Prostate gland (tissue), 2 donors: ENCODE data around the gene LDB1. TPM values are rescaled to one million over a fixed set of nuclear protein-coding genes. Genes with fewer than 3 reads are reported as not detected.

Source experiments
- DNase-seq: peaks from one replicate; pipeline ENCODE4 v3.0.0-alpha.2; 2019; ENCODE audit warnings: low spot score
- H3K27ac ChIP-seq, 2 donors: fragments of 200-600 bp; sonication (generic); 2 replicates each; pipeline ENCODE4 v1.5.1; 2017 to 2019
- H3K27me3 ChIP-seq: fragments of 200-600 bp; sonication (generic); replicated peaks from 2 replicates; pipeline ENCODE4 v1.5.1; 2019; ENCODE audit not compliant: insufficient read depth
- H3K36me3 ChIP-seq, 2 donors: fragments of 200-600 bp; sonication (generic); 1 replicate in 1 of 2; 2 replicates in 1 of 2; pipeline versions ENCODE4 v1.5.1 to v1.8.1; 2017 to 2019
- H3K4me1 ChIP-seq: fragments of 200-600 bp; sonication (generic); replicated peaks from 2 replicates; pipeline ENCODE4 v1.5.1; 2019
- H3K4me3 ChIP-seq, 2 donors: fragments of 200-600 bp; sonication (generic); 2 replicates each; pipeline ENCODE4 v1.5.1; 2017 to 2019
- H3K9me3 ChIP-seq: fragments of 200-600 bp; sonication (generic); 2 replicates; pipeline ENCODE4 v1.5.1; 2017
- CTCF ChIP-seq, 4 experiments: fragments of 200-600 bp in 2 of 4; fragments of 450-650 bp in 2 of 4; sonication (generic) in 2 of 4; IDR thresholded peaks; 1 replicate in 3 of 4; 2 replicates in 1 of 4; pipeline ENCODE4 v1.5.1; 2016 to 2019; ENCODE audit warnings: antibody characterized with exemption in 4 of 4, mild to moderate bottlenecking in 2 of 4, moderate library complexity in 2 of 4
- POLR2A ChIP-seq: fragments of 450-650 bp; IDR thresholded peaks from one replicate; pipeline ENCODE4 v1.6.1; 2016; ENCODE audit warnings: antibody characterized with exemption, mild to moderate bottlenecking
- POLR2AphosphoS5 ChIP-seq: sonication (generic); formaldehyde crosslinking; IDR thresholded peaks from one replicate; pipeline ENCODE4 v1.6.1; 2017; ENCODE audit warnings: antibody characterized with exemption
- WGBS: methylation state at CpG from one replicate; pipeline ENCODE4 v1.1.5; 2018; 5-methylcytosine and 5-hydroxymethylcytosine counted together
- intact Hi-C: fragments of 100-400 bp; cut with DNase I; formaldehyde crosslinking; loops from one replicate; pipeline ENCODE4 v1.14.2; 2022
- total RNA-seq, 2 donors: library from RNA; depleted of rRNA; stranded (reverse); fragments of >200 nt; gene quantifications; one replicate each; pipeline ENCODE4 v1.1.0, GENCODE V29; 2016

The LDB1 gene
- total RNA-seq, 2 donors from 2014 or later: 55.0 to 91.5 TPM

GRCh38 chr10:102113956-102114857 is 6.0 kb downstream of the LDB1 start:
- no peak for DNase-seq
- Histone ChIP-seq H3K4me3 (peak overlapping the region; percentile 72 to 79), H3K36me3 (peaks cover 0 to 21% of the 10 kb centered on the region in 2 donors), H3K9me3 (no peaks in the 10 kb centered on the region), H3K27me3 (no peaks in the 10 kb centered on the region), H3K4me1 (peaks cover 40% of the 10 kb centered on the region), H3K27ac (peak overlapping the region; percentile 89 to 92)
- intact Hi-C loops: loop anchor here (5.0 kb wide), 1 partner anchor 47 kb away; the partner anchor contains the start of gene HPS6
- WGBS: under 1% methylated on average over 42 of the region's 45 CpGs
- TF ChIP-seq CTCF (IDR thresholded peaks at IDR 0.05): peak in 1 of 4 experiments; percentile 6
- no peak for TF ChIP-seq POLR2A
- TF ChIP-seq POLR2AphosphoS5: no peak

GRCh38 chr10:102113261-102113955 is 6.8 kb downstream of the LDB1 start:
- peak; percentile 28 for DNase-seq
- H3K36me3 ChIP-seq: peaks cover 5 to 29% of the 10 kb centered on the region in 2 donors
- peaks cover 33% of the 10 kb centered on the region for H3K4me1 ChIP-seq
- TF ChIP-seq CTCF (IDR thresholded peaks at IDR 0.05) (no peak), POLR2A (no peak), POLR2AphosphoS5 (no peak)
- H3K27ac ChIP-seq: peak overlapping the region; percentile 89 to 92
- peak overlapping the region; percentile 72 to 79 for H3K4me3 ChIP-seq
- intact Hi-C loops: loop anchor here (5.0 kb wide), 1 partner anchor 46 kb away; the partner anchor contains the start of gene HPS6
- no peaks in the 10 kb centered on the region for H3K9me3 ChIP-seq
- H3K27me3 ChIP-seq: no peaks in the 10 kb centered on the region
- WGBS: 19% methylated on average over 7 of the region's 7 CpGs

GRCh38 chr10:102112210-102112817 is 7.9 kb downstream of the LDB1 start:
- WGBS: 41% methylated on average over 3 of the region's 3 CpGs
- H3K9me3 ChIP-seq: no peaks in the 10 kb centered on the region
- no peak overlapping the region for H3K27ac ChIP-seq
- intact Hi-C loops: loop anchor here (5.0 kb wide), 1 partner anchor 45 kb away; the partner anchor contains the start of gene HPS6
- peaks cover 22% of the 10 kb centered on the region for H3K4me1 ChIP-seq
- H3K4me3 ChIP-seq: no peak overlapping the region
- DNase-seq: no peak
- H3K27me3 ChIP-seq: no peaks in the 10 kb centered on the region
- peaks cover 7 to 37% of the 10 kb centered on the region in 2 donors for H3K36me3 ChIP-seq
- TF ChIP-seq POLR2AphosphoS5 (no peak), POLR2A (no peak), CTCF (IDR thresholded peaks at IDR 0.05) (no peak)

- H3K4me1 ChIP-seq: peaks cover 14% of the 10 kb centered on the region
- DNase-seq: no peak
- no peaks in the 10 kb centered on the region for H3K9me3 ChIP-seq
- no peak overlapping the region for H3K27ac ChIP-seq
- TF ChIP-seq POLR2AphosphoS5 (no peak), POLR2A (no peak), CTCF (IDR thresholded peaks at IDR 0.05) (no peak)
- H3K27me3 ChIP-seq: no peaks in the 10 kb centered on the region
- WGBS: 88% methylated on average over 12 of the region's 12 CpGs
- intact Hi-C loops: loop anchor here (5.0 kb wide), 1 partner anchor 44 kb away; the partner anchor contains the start of gene HPS6
- no peak overlapping the region for H3K4me3 ChIP-seq
- H3K36me3 ChIP-seq: peaks cover 7 to 37% of the 10 kb centered on the region in 2 donors
Measured at GRCh38 chr10:102111276-102111675, 8.9 kb downstream of the LDB1 start.
